ENCODE measurements around the gene TACC3. TPM values are rescaled to one million over a fixed set of nuclear protein-coding genes. Genes with fewer than 3 reads are reported as not detected.

Gene TACC3
- polyA plus RNA-seq, 1 of the 3 experiments (the other 2 are of a cell fraction), result 49.5 TPM

- CTCF ChIA-PET, result interaction anchor here (0.6 to 15.1 kb wide), 16 partner anchors 10 to 1269 kb away, joined by 3 to 232 read pairs (median 6); no protein-coding TSS in a partner anchor
- Histone ChIP-seq H3K4me2 (peak overlapping the region; percentile 80), H2AFZ (ENCODE audit: low read depth) (peak overlapping the region; percentile 74), H3F3A (replicated peaks; ENCODE audit: insufficient read depth) (peaks cover 14% of the 10 kb centered on the region), H3K36me3 (replicated peaks in 1 of 2; ENCODE audit: control insufficient read depth in 1 of 2, insufficient read depth in 2 of 2, low read length in 1 of 2) (peaks cover 19 to 31% of the 10 kb centered on the region in 2 experiments), H3K9ac (peak overlapping the region; percentile 51; the same call in 1 of the 2 replicates), H4K20me1 (ENCODE audit: insufficient read depth) (peaks cover 10% of the 10 kb centered on the region; the same call in 1 of the 2 replicates), H3K4me3 (ENCODE audit: low read depth in 2 of 2, low read length in 1 of 2) (no peak overlapping the region), H3K9me3 (no peaks in the 10 kb centered on the region), H3K79me2 (ENCODE audit: insufficient read depth) (peaks cover 95% of the 10 kb centered on the region), H3K9me2 (no peaks in the 10 kb centered on the region), H3K4me1 (ENCODE audit: control insufficient read depth in 1 of 2, insufficient read depth in 2 of 2, low read depth in 1 of 2, low read length in 1 of 2) (peaks cover 18 to 28% of the 10 kb centered on the region in 2 experiments; a peak in 3 of 4 replicates), H3K27ac (ENCODE audit: low read depth in 2 of 2, low read length in 1 of 2) (peak overlapping the region; percentile 75 to 82), H3K27me3 (ENCODE audit: insufficient read depth) (no peaks in the 10 kb centered on the region)
- 40% methylated on average over 16 of the region's 18 CpGs for WGBS (ENCODE audit: low lambda C conversion rate)
- peak; percentile 95 for TF ChIP-seq NFIC (IDR thresholded peaks at IDR 0.05; ENCODE audit: borderline replicate concordance)
- peak; percentile 46; the same call in 1 of the 2 replicates for TF ChIP-seq POLR2AphosphoS5 (IDR thresholded peaks at IDR 0.05; ENCODE audit: low read depth, low read length)
- TF ChIP-seq GABPA (IDR thresholded peaks at IDR 0.05; ENCODE audit: low read depth), result peak; percentile 70
- TF ChIP-seq ELF1 (IDR thresholded peaks at IDR 0.05), result 0 out of 2 replicates have a peak, but pooled peaks have one; percentile 47
- TF ChIP-seq TAF1 (IDR thresholded peaks at IDR 0.05; ENCODE audit: borderline replicate concordance, low read depth, low read length), result peak; percentile 16; the same call in 1 of the 2 replicates
- peak; percentile 59; the same call in 1 of the 2 replicates for TF ChIP-seq JUND (IDR thresholded peaks at IDR 0.05)
- peak; percentile 67; the same call in 1 of the 2 replicates for TF ChIP-seq FOSL2 (IDR thresholded peaks at IDR 0.05; ENCODE audit: borderline replicate concordance, low read depth)
- peak; percentile 90 for TF ChIP-seq USF1 (IDR thresholded peaks at IDR 0.05; ENCODE audit: borderline replicate concordance, low read depth)
- no peak for TF ChIP-seq USF2 (IDR thresholded peaks at IDR 0.05; ENCODE audit: borderline replicate concordance, low read depth, low read length)
- TF ChIP-seq RFX5 (IDR thresholded peaks at IDR 0.05; ENCODE audit: low read length), result no peak
- DNase-seq, result peak; percentile 28
- POLR2A ChIA-PET, result no interaction called here
These were observed 6.1 kb downstream of the TACC3 start for GRCh38 chr4:1727117-1728031.

- Histone ChIP-seq H3K9me3 (no peaks in the 10 kb centered on the region), H3K4me1 (ENCODE audit: control insufficient read depth in 1 of 2, insufficient read depth in 2 of 2, low read depth in 1 of 2, low read length in 1 of 2) (peaks cover 10 to 19% of the 10 kb centered on the region in 2 experiments; a peak in 3 of 4 replicates), H3F3A (replicated peaks; ENCODE audit: insufficient read depth) (peaks cover 14% of the 10 kb centered on the region), H3K9ac (peak overlapping the region; percentile 51; the same call in 1 of the 2 replicates), H3K27ac (ENCODE audit: low read depth in 2 of 2, low read length in 1 of 2) (peak overlapping the region; percentile 75 to 82), H3K79me2 (ENCODE audit: insufficient read depth) (peaks cover 95% of the 10 kb centered on the region), H3K36me3 (replicated peaks in 1 of 2; ENCODE audit: control insufficient read depth in 1 of 2, insufficient read depth in 2 of 2, low read length in 1 of 2) (peaks cover 23 to 33% of the 10 kb centered on the region in 2 experiments), H3K9me2 (no peaks in the 10 kb centered on the region), H4K20me1 (ENCODE audit: insufficient read depth) (peaks cover 10% of the 10 kb centered on the region; the same call in 1 of the 2 replicates), H3K4me2 (peak overlapping the region; percentile 80), H2AFZ (ENCODE audit: low read depth) (no peak overlapping the region), H3K27me3 (ENCODE audit: insufficient read depth) (no peaks in the 10 kb centered on the region), H3K4me3 (ENCODE audit: low read depth in 2 of 2, low read length in 1 of 2) (no peak overlapping the region)
- WGBS (ENCODE audit: low lambda C conversion rate), result 94% methylated on average over 20 of the region's 31 CpGs
- POLR2A ChIA-PET, result interaction anchor here (2.7 kb wide), 1 partner anchor 35 kb away, joined by 7 read pairs; no protein-coding TSS in a partner anchor
- TF ChIP-seq TEAD4 (IDR thresholded peaks at IDR 0.05; ENCODE audit: borderline replicate concordance, insufficient read depth), result no peak
- TF ChIP-seq RXRA (IDR thresholded peaks at IDR 0.05; ENCODE audit: borderline replicate concordance, low read depth), result no peak
- DNase-seq, result peak; percentile 36
- CTCF ChIA-PET, result interaction anchor here (1.0 to 15.1 kb wide), 7 partner anchors 9 to 142 kb away, joined by 3 to 232 read pairs (median 5); no protein-coding TSS in a partner anchor
These were observed 7.0 kb downstream of the TACC3 start for GRCh38 chr4:1728061-1728980.

Data from SK-N-SH (cell line).